Upper lobe of right lung (tissue), 1 donor: ENCODE results near the gene HIBADH. TPM values are rescaled to one million over a fixed set of nuclear protein-coding genes. Genes with fewer than 3 reads are reported as not detected.
"Not testable (repeated sequence)": the region's sequence is repeated elsewhere in the genome, so short reads cannot be mapped to it uniquely, and the experiment has no call there.

ENCODE experiments used
- ATAC-seq: fragments of 200-7000 bp; cut with Tn5 transposase; one replicate; pipeline ENCODE4 v1.9.1; 2020; ENCODE audit warnings: mild to moderate bottlenecking, moderate library complexity
- DNase-seq: peaks from one replicate; pipeline ENCODE4 v3.0.0-alpha.2; 2020
- H3K27ac ChIP-seq: fragments of 200-600 bp; one replicate; pipeline ENCODE4 v1.8.0; 2022
- H3K27me3 ChIP-seq: fragments of 200-600 bp; one replicate; pipeline ENCODE4 v1.8.0; 2022; ENCODE audit warnings: mild to moderate bottlenecking
- H3K36me3 ChIP-seq: fragments of 200-600 bp; one replicate; pipeline ENCODE4 v1.8.0; 2022
- H3K4me1 ChIP-seq: fragments of 200-600 bp; one replicate; pipeline ENCODE4 v1.8.0; 2022
- H3K4me3 ChIP-seq: fragments of 200-600 bp; one replicate; pipeline ENCODE4 v1.8.0; 2022; ENCODE audit warnings: mild to moderate bottlenecking
- H3K9me3 ChIP-seq: fragments of 200-600 bp; one replicate; pipeline ENCODE4 v1.8.0; 2022
- intact Hi-C: fragments of 100-400 bp; cut with DNase I; formaldehyde crosslinking; loops from one replicate; pipeline ENCODE4 v1.11.0; 2022
- total RNA-seq: library from RNA; stranded (reverse); fragmentation: NEBNext Ultra II Directional; extraction: Animal tissue kit (Norgen Biotek cat#: 25700); gene quantifications from one replicate; pipeline ENCODE4 v1.2.1, GENCODE V29; 2021
- TF ChIP-seq, protein P1 (sequence below): fragments of 200-600 bp; IDR thresholded peaks from one replicate; pipeline ENCODE4 v1.8.0; 2022; ENCODE audit warnings: antibody characterized with exemption
- donor health status: DM: no; HTN: yes; CAD: no; lungs with severe emphysema.

Gene HIBADH
- total RNA-seq, 1 donor from 2014 or later: 23.7 TPM

DNA sequence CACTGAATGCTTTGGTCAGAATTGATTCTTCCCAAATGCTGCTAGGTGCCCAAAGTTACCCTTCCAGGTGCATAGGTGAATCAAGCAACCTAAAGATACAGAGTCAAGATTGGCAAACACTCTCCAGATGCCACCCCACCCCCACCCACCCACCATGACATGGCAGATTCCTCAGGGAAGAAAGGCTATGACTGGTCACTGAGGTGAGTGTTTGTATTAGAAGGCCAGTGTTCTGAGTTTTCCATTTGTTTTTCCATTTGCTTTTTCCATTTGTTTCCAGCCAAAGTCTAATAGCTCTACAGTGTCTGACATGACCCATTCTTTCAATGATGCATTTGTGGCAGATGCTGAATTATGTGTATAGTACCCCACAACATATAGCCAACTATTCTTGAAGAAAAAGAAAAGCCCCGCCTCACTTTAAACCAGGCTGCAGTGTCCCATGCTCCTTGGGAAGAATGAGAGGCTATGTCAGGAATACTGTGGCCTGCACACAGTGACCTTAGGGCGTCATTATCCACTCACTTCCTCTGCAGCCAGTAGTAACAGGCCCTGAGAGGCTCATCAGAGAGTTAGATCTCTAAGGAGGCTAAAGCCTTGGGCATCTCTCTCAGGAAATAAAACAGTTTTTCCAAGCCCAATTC, 16.1 kb upstream of the HIBADH start:
- DNase-seq (no peak), ATAC-seq (no peak)
- no peaks in the 10 kb centered on the region for H3K27me3 ChIP-seq
- intact Hi-C loops: no loop called here
- H3K4me1 ChIP-seq: no peaks in the 10 kb centered on the region
- TF ChIP-seq, protein P1, sequence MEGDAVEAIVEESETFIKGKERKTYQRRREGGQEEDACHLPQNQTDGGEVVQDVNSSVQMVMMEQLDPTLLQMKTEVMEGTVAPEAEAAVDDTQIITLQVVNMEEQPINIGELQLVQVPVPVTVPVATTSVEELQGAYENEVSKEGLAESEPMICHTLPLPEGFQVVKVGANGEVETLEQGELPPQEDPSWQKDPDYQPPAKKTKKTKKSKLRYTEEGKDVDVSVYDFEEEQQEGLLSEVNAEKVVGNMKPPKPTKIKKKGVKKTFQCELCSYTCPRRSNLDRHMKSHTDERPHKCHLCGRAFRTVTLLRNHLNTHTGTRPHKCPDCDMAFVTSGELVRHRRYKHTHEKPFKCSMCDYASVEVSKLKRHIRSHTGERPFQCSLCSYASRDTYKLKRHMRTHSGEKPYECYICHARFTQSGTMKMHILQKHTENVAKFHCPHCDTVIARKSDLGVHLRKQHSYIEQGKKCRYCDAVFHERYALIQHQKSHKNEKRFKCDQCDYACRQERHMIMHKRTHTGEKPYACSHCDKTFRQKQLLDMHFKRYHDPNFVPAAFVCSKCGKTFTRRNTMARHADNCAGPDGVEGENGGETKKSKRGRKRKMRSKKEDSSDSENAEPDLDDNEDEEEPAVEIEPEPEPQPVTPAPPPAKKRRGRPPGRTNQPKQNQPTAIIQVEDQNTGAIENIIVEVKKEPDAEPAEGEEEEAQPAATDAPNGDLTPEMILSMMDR: no peak
- H3K4me3 ChIP-seq: no peak overlapping the region
- no peak overlapping the region for H3K27ac ChIP-seq
- no peaks in the 10 kb centered on the region for H3K36me3 ChIP-seq
- no peaks in the 10 kb centered on the region for H3K9me3 ChIP-seq

DNA sequence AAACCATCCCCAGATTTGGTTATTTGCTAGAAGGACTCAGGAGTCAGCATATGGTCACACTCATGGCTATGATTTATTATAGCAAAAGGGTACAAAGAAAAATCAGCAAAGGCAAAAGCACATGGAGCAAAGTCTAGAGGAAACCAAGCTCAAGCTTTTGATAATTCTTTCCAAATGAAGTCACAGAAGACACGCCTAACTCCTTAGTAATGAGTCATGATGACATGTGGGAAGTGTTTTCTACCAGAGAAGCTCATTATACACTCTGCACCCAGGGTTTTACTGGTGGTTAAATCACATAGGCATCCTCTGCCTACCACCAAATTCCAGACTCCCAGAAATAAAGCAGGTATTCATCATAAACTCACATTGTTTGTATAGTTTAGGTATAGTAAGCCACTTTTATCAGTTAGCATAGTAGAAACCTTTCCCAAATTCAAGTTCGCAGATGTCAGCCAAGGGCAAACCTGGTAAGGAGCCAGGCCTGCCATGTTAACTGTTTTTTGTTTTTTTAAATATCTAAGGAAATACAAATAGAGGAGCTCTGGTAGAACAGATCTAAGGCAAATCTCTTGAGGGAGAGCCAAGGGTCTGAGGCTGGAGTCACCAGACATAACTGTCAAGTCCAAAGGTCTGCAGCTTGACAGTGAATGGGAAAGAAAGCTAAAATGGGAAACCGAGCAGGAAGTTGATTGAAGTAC, 15.4 kb upstream of the HIBADH start:
- ATAC-seq (peak; percentile 59), DNase-seq (no peak)
- Histone ChIP-seq H3K27ac (no peak overlapping the region), H3K4me1 (no peaks in the 10 kb centered on the region), H3K36me3 (no peaks in the 10 kb centered on the region), H3K4me3 (no peak overlapping the region), H3K27me3 (no peaks in the 10 kb centered on the region), H3K9me3 (no peaks in the 10 kb centered on the region)
- intact Hi-C loops: no loop called here
- TF ChIP-seq, protein P1: no peak

DNA sequence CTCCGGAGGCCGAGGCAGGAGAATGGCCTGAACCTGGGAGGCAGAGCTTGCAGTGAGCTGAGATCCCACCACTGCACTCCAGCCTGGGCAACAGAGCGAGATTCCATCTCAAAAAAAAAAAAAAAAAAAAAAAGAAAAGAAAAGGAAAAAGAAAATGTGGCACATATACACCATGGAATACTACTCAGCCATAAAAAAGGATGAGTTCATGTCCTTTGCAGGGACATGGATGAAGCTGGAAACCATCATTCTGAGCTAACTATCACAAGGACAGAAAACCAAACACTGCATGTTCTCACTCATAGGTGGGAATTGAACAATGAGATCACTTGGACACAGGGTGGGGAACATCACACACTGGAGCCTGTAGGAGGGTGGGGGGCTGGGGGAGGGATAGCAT, 11.4 kb upstream of the HIBADH start:
- H3K27ac ChIP-seq, H3K27me3 ChIP-seq, H3K36me3 ChIP-seq, DNase-seq, H3K4me3 ChIP-seq, H3K4me1 ChIP-seq, intact Hi-C loops, H3K9me3 ChIP-seq, ATAC-seq: not testable (repeated sequence)

DNA sequence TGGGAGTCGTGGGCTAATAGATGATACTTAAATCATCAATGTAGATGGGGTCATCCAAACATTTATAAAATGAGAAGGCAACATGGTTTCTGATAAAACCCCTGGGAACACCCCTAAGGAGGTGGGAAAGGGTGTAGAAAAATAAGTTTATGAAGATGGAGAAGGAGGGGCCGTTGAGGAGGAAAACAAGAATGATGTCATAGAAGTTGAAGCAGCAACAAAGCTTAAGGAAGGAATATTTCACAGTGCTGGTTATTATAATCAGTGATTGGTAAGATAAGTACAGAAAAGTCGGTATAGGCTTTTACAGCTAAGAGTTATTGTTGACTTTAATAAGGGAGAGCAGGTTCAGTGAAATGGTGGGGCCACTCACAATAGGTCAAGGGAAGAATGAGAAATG, 9.0 kb upstream of the HIBADH start:
- Histone ChIP-seq H3K9me3 (no peaks in the 10 kb centered on the region), H3K36me3 (no peaks in the 10 kb centered on the region), H3K4me1 (no peaks in the 10 kb centered on the region), H3K4me3 (no peak overlapping the region), H3K27me3 (no peaks in the 10 kb centered on the region), H3K27ac (no peak overlapping the region)
- TF ChIP-seq, protein P1: no peak
- ATAC-seq: no peak
- no peak for DNase-seq
- intact Hi-C loops: no loop called here

DNA sequence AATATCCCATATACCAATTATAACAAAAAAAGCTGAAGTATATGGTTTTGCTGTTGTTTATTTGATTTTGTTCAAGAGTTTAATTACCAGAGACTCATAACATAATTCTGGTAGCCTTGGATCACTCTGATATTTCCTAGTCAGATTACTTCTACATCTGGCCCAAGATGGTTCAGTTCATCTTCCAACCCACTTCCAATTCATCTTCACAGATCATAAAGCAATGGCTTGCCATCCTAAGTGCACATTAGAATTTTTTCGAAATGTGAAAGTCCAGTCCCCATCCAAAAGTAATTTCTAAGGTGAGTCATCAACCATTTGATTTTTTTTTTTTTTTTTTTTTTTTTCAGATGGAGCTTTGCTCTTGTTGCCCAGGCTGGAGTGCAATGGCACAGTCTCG, 8.0 kb upstream of the HIBADH start:
- TF ChIP-seq, protein P1: no peak
- H3K9me3 ChIP-seq: no peaks in the 10 kb centered on the region
- no peak for ATAC-seq
- H3K27ac ChIP-seq: no peak overlapping the region
- H3K36me3 ChIP-seq: no peaks in the 10 kb centered on the region
- no peaks in the 10 kb centered on the region for H3K27me3 ChIP-seq
- H3K4me3 ChIP-seq: no peak overlapping the region
- no peaks in the 10 kb centered on the region for H3K4me1 ChIP-seq
- DNase-seq: no peak
- intact Hi-C loops: no loop called here

DNA sequence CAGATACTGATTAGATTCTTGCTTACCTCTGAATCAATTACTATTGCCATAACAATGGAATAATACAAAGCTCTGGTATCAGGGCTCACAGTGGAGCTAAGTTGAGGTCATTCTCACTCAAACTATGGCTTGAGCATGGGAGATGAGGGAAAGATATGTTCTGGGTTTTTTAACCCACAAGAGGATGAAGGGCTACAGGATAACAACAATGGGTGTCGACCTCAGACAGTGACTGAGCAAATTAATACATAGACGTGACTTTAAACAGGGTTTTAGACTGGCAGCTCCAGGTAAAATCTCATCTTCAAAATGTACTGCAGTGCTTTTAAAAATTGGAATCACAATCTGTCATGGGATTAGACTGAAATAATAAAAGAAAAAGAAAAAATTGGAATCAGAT, 7.5 kb upstream of the HIBADH start:
- intact Hi-C loops: no loop called here
- Histone ChIP-seq H3K4me3 (no peak overlapping the region), H3K4me1 (no peaks in the 10 kb centered on the region), H3K9me3 (no peaks in the 10 kb centered on the region), H3K27me3 (no peaks in the 10 kb centered on the region), H3K27ac (no peak overlapping the region), H3K36me3 (no peaks in the 10 kb centered on the region)
- TF ChIP-seq, protein P1: no peak
- DNase-seq (no peak), ATAC-seq (no peak)
